Uterus (tissue), 4 donors: ENCODE measurements around the gene PCED1B. TPM values are rescaled to one million over a fixed set of nuclear protein-coding genes. Genes with fewer than 3 reads are reported as not detected.
"Not testable (repeated sequence)": the region's sequence is repeated elsewhere in the genome, so short reads cannot be mapped to it uniquely, and the experiment has no call there.

Source experiments
- DNase-seq, 2 donors: peaks; one replicate each; pipeline ENCODE4 v3.0.0-alpha.2; 2019 to 2020
- H3K27ac ChIP-seq, 2 donors: fragments of 200-600 bp; sonication (generic); 1 replicate in 1 of 2; 2 replicates in 1 of 2; pipeline ENCODE4 v1.5.1; 2016 to 2018
- H3K27me3 ChIP-seq, 2 donors: fragments of 200-600 bp; sonication (generic); one replicate each; pipeline ENCODE4 v1.5.1; 2018 to 2019; ENCODE audit warnings: control low read depth in 1 of 2
- H3K36me3 ChIP-seq, 2 donors: fragments of 200-600 bp; sonication (generic); one replicate each; pipeline ENCODE4 v1.5.1; 2019; ENCODE audit warnings: control low read depth in 1 of 2
- H3K4me1 ChIP-seq, 2 donors: fragments of 200-600 bp; sonication (generic); one replicate each; pipeline ENCODE4 v1.5.1; 2018 to 2019; ENCODE audit warnings: control low read depth in 1 of 2
- H3K4me3 ChIP-seq, 2 donors: fragments of 200-600 bp; sonication (generic); 1 replicate in 1 of 2; 2 replicates in 1 of 2; pipeline ENCODE4 v1.5.1; 2018 to 2019; ENCODE audit warnings: mild to moderate bottlenecking in 1 of 2
- H3K9me3 ChIP-seq, 2 donors: fragments of 200-600 bp; sonication (generic); one replicate each; pipeline ENCODE4 v1.5.1; 2019; ENCODE audit warnings: control low read depth in 1 of 2
- POLR2A ChIP-seq, 2 donors: fragments of 450-650 bp; IDR thresholded peaks; one replicate each; pipeline ENCODE4 v1.6.1; 2016; ENCODE audit warnings: antibody characterized with exemption in 2 of 2, mild to moderate bottlenecking in 1 of 2, moderate library complexity in 1 of 2
- intact Hi-C: fragments of 100-400 bp; cut with DNase I; formaldehyde crosslinking; loops from one replicate; pipeline ENCODE4 v1.15.1; 2023; ENCODE audit warnings: low total_unique reads
- total RNA-seq, 4 donors: library from RNA; depleted of rRNA in 3 of 4; stranded (reverse); fragments of >200 nt in 3 of 4; gene quantifications; one replicate each; pipeline versions ENCODE4 v1.1.0 to v1.2.4, GENCODE V29; 2014 to 2023
- TF ChIP-seq, protein P1 (sequence below), 4 experiments: fragments of 200-600 bp in 2 of 4; fragments of 450-650 bp in 2 of 4; sonication (generic) in 2 of 4; IDR thresholded peaks; one replicate each; pipeline ENCODE4 v1.5.1; 2016 to 2019; ENCODE audit warnings: antibody characterized with exemption in 4 of 4, mild to moderate bottlenecking in 2 of 4, moderate library complexity in 1 of 4
- donor health status: DM: yes; HTN: yes; CAD: no.

The PCED1B gene
- total RNA-seq, 4 donors from 2014 or later = 1.0 to 46.6 (median 13.0) TPM

DNA sequence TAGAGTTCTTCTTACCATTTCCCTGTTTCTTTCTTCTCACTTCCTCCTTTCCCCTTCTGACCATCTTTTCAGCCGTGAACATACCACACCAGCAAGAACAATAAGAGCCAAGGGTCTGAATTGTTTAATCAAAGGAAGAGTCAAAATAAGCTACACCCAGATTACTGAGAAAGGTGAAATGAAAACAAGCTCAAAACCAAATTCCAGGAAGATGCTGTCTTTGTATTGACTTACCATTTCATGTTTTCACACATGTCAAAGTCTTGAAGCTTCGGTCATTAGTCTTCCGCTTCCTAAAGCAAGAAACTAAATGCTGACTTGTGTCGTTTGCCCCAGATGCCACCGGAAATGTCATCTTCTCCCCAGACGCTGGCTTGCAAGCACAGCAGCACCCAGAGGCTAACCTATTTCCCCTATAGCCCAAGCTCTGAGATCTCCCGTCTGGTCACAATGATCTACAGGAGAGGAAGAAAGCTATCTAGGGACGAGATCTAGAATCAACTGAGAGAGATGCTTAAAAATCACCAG, 136.8 kb downstream of the PCED1B start:
- H3K4me3 ChIP-seq = no peak overlapping the region

DNA sequence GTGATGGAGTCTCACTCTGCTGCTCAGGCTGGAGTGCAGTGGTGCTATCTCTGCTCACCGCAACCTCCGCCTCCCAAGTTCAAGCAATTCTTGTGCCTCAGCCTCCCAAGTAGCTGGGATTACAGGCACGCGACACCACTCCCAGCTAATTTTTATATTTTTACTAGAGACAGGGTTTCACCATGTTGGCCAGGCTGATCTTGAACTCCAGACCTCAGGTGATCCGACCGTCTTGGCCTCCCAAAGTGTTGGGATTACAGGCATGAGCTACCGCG, 138.1 kb downstream of the PCED1B start:
- DNase-seq, intact Hi-C loops, H3K4me3 ChIP-seq: not testable (repeated sequence)

More for the DNA sequence above, 136.8 kb downstream of the PCED1B start:
- H3K4me1 ChIP-seq = no peaks in the 10 kb centered on the region
- no peak for TF ChIP-seq POLR2A (IDR thresholded peaks at IDR 0.05)
- TF ChIP-seq, protein P1, sequence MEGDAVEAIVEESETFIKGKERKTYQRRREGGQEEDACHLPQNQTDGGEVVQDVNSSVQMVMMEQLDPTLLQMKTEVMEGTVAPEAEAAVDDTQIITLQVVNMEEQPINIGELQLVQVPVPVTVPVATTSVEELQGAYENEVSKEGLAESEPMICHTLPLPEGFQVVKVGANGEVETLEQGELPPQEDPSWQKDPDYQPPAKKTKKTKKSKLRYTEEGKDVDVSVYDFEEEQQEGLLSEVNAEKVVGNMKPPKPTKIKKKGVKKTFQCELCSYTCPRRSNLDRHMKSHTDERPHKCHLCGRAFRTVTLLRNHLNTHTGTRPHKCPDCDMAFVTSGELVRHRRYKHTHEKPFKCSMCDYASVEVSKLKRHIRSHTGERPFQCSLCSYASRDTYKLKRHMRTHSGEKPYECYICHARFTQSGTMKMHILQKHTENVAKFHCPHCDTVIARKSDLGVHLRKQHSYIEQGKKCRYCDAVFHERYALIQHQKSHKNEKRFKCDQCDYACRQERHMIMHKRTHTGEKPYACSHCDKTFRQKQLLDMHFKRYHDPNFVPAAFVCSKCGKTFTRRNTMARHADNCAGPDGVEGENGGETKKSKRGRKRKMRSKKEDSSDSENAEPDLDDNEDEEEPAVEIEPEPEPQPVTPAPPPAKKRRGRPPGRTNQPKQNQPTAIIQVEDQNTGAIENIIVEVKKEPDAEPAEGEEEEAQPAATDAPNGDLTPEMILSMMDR (IDR thresholded peaks at IDR 0.05) = no peak
- intact Hi-C loops = no loop called here
- H3K27me3 ChIP-seq = no peaks in the 10 kb centered on the region
- no peaks in the 10 kb centered on the region for H3K36me3 ChIP-seq
- H3K9me3 ChIP-seq = no peaks in the 10 kb centered on the region
- no peak for DNase-seq
- H3K27ac ChIP-seq = no peak overlapping the region

DNA sequence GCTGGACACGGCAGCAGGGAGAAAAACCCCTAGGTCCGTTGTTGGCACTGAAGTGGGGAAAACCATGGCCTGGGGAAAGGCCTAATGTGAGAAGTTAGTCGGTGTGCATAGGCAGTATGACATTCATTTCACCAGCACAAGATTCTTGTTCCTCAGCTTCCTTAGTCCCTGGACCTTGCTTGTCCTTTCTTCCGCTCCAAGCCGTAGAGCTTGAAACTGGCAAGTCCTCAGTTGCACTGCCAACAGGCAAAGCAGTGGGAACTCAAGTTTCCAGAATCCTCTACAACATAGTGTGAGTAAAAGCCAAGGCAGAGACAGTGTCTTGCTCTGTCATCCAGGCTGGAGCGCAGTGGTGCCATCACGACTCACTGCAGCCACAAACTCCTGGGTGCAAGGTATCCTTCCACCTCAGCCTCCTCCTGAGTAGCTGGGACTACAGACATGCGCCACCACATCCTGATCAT, 138.8 kb downstream of the PCED1B start:
- Histone ChIP-seq H3K4me3 (no peak overlapping the region), H3K9me3 (no peaks in the 10 kb centered on the region), H3K4me1 (peaks cover 0 to 4% of the 10 kb centered on the region in 2 donors), H3K27ac (no peak overlapping the region), H3K36me3 (no peaks in the 10 kb centered on the region), H3K27me3 (no peaks in the 10 kb centered on the region)
- no peak for DNase-seq
- TF ChIP-seq, protein P1 (IDR thresholded peaks at IDR 0.05) = no peak
- TF ChIP-seq POLR2A (IDR thresholded peaks at IDR 0.05) = no peak
- intact Hi-C loops = no loop called here

More for the DNA sequence above, 138.1 kb downstream of the PCED1B start:
- not testable (repeated sequence) for H3K4me1 ChIP-seq, H3K9me3 ChIP-seq, H3K36me3 ChIP-seq, H3K27me3 ChIP-seq, H3K27ac ChIP-seq

DNA sequence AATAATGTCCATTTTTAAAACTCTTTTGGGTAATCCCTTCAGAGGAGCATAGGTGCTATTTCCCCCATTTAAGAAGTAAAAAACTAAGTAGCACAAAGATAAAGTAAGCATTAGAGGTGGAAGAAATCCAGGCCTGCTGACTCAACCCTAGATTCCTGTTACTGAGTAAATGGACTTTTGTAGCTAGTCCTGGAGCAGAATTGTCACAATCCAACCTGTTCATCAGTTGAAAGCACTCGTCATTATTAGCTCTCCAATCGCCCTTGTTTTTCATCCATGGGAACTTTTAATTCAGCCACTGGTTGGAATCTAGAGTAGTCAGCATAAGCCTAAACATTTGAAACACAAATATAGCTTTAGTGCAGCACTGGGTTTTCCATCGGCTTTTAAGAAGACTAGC, 139.8 kb downstream of the PCED1B start:
- Histone ChIP-seq H3K4me1 (peaks cover 0 to 7% of the 10 kb centered on the region in 2 donors), H3K36me3 (no peaks in the 10 kb centered on the region), H3K4me3 (no peak overlapping the region), H3K27me3 (no peaks in the 10 kb centered on the region), H3K9me3 (no peaks in the 10 kb centered on the region), H3K27ac (no peak overlapping the region)
- TF ChIP-seq, protein P1 (IDR thresholded peaks at IDR 0.05) = no peak
- TF ChIP-seq POLR2A (IDR thresholded peaks at IDR 0.05) = no peak
- intact Hi-C loops = no loop called here
- no peak for DNase-seq

DNA sequence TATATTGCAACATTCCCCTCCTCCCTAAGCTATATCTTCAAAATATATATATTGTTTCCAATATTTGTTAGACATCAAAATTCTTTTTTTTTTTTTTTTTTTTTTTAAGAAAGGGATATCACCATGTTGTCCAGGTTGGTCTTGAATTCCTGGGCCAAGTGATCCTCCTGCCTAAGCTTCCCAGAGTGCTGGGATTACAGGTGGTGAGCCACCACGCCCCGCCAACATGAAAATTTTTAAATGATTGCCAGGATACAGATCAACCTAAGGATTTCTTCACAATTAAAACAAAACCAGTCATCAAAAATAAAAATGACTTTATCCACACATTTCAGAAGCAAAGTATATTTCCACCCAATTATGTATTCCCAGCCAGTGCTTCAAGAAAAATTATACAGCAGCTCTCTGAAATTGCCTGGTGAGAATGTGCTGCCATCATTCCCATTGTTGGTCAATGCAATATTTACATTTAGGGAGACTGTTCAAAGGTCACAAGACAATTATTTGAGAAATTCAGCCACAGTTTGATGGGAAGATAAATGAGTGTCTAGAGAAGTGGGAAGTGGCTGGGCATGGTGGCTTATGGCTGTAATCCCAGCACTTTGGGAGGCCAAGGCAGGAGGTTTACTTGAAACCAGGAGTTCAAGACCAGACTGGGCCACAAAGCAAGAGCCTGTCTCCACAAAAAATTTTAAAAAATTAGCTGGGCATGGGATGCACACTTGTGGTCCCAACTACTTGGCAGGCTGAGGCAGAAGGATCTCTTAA, 142.0 kb downstream of the PCED1B start:
- no peak for DNase-seq
- TF ChIP-seq, protein P1 (IDR thresholded peaks at IDR 0.05) = no peak
- TF ChIP-seq POLR2A (IDR thresholded peaks at IDR 0.05) = no peak
- Histone ChIP-seq H3K36me3 (no peaks in the 10 kb centered on the region), H3K27ac (no peak overlapping the region), H3K9me3 (no peaks in the 10 kb centered on the region), H3K27me3 (no peaks in the 10 kb centered on the region), H3K4me1 (peaks cover 0 to 7% of the 10 kb centered on the region in 2 donors), H3K4me3 (no peak overlapping the region)
- intact Hi-C loops = no loop called here
